Measurements from ENCODE around the gene LRRC59. TPM values are rescaled to one million over a fixed set of nuclear protein-coding genes. Genes with fewer than 3 reads are reported as not detected.

LRRC59 gene
- total and polyA plus RNA-seq, 2 experiments from 2014 or later = 46.4 to 124 TPM

DNA sequence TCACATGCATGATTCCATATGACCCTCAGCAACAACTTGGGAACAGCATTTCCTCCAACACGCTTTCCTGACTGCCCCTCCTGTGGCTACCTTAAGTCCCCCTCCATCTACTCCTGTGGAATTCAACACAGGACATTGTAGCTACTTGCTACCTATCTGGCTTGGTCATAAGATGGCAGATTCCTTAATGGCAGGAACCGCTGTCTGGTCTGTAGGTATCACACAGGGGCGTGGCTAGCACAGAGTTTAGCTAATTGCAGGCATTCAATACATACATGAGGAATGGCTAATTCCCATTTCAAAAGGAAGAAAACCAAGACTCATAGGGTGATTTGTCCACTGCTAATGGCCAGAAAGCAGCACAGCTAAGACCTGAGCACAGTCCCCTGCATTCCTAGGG, 8.6 kb downstream of the LRRC59 start:
- H3K27ac ChIP-seq (ENCODE audit: low read depth) = no peak overlapping the region
- H4K20me1 ChIP-seq (replicated peaks; ENCODE audit: insufficient read depth) = peaks cover 16% of the 10 kb centered on the region
- peaks cover 52% of the 10 kb centered on the region for H3K36me3 ChIP-seq (ENCODE audit: insufficient read depth)
- Mint-ChIP-seq H3K4me1 (no peaks in the 10 kb centered on the region), H3K27ac (no peak overlapping the region), H3K4me3 (no peak overlapping the region), H3K9me3 (no peaks in the 10 kb centered on the region), H3K27me3 (ENCODE audit: insufficient read depth, low read depth, poor library complexity) (peaks cover 5% of the 10 kb centered on the region), H3K36me3 (ENCODE audit: low read depth) (peaks cover 92% of the 10 kb centered on the region)
- H3K9me2 ChIP-seq (ENCODE audit: insufficient read depth) = no peaks in the 10 kb centered on the region
- TF ChIP-seq POLR2AphosphoS5 (IDR thresholded peaks at IDR 0.05; ENCODE audit: low read depth) (no peak), ZNF331 (CRISPR knock-in tag; IDR thresholded peaks at IDR 0.05; ENCODE audit: low read depth) (no peak), CREB1 (CRISPR knock-in tag; IDR thresholded peaks at IDR 0.05; ENCODE audit: low read depth) (no peak), NANOG (IDR thresholded peaks at IDR 0.05; ENCODE audit: borderline replicate concordance) (no peak), EZH2phosphoT487 (IDR thresholded peaks at IDR 0.05; ENCODE audit: unreplicated experiment) (no peak), EZH2 (IDR thresholded peaks at IDR 0.05; ENCODE audit: low read depth, unreplicated experiment) (no peak)
- no peak overlapping the region for H2AFZ ChIP-seq
- H3K79me2 ChIP-seq (replicated peaks; ENCODE audit: insufficient read depth) = no peaks in the 10 kb centered on the region; the same call in 1 of the 2 replicates
- H3K4me2 ChIP-seq = no peak overlapping the region
- H3K4me3 ChIP-seq = no peak overlapping the region
- no peaks in the 10 kb centered on the region for H3K4me1 ChIP-seq (ENCODE audit: insufficient read depth)
- DNase-seq (ENCODE audit: low spot score) = no peak
- no peaks in the 10 kb centered on the region for H3F3A ChIP-seq (replicated peaks; ENCODE audit: low read depth)
- ATAC-seq = no peak
- no peaks in the 10 kb centered on the region for H3K27me3 ChIP-seq (ENCODE audit: insufficient read depth)

DNA sequence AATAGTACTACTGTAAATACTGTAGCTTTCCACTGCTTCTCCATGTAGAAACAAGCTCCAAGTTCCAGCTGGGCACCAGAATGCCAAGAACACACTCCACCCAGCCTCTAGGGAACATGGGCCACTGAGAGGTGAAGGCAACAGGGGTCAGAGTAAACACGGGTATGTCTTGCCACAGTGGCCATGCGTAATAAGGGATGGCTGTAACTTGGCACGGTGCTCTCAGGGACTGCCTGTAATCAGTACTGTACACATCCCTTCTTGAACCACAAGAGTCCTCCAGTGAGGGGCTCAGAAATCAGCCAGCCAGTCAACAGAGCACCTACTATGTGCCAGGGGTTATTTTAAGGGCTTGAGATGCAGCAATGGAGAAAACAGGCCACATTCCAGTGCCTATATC, 10.8 kb downstream of the LRRC59 start:
- ATAC-seq (no peak), DNase-seq (ENCODE audit: low spot score) (no peak)
- Mint-ChIP-seq H3K27ac (no peak overlapping the region), H3K4me1 (no peaks in the 10 kb centered on the region), H3K27me3 (ENCODE audit: insufficient read depth, low read depth, poor library complexity) (peaks cover 5% of the 10 kb centered on the region), H3K4me3 (no peak overlapping the region), H3K9me3 (no peaks in the 10 kb centered on the region), H3K36me3 (ENCODE audit: low read depth) (peaks cover 91% of the 10 kb centered on the region)
- peaks cover 10% of the 10 kb centered on the region; the same call in 1 of the 2 replicates for H4K20me1 ChIP-seq (replicated peaks; ENCODE audit: insufficient read depth)
- H2AFZ ChIP-seq = no peak overlapping the region
- H3K27ac ChIP-seq (ENCODE audit: low read depth) = no peak overlapping the region
- H3F3A ChIP-seq (replicated peaks; ENCODE audit: low read depth) = 0 out of 2 replicates have a peak, but pooled peaks cover 3% of the 10 kb centered on the region
- no peaks in the 10 kb centered on the region for H3K27me3 ChIP-seq (ENCODE audit: insufficient read depth)
- no peaks in the 10 kb centered on the region for H3K9me2 ChIP-seq (ENCODE audit: insufficient read depth)
- H3K4me1 ChIP-seq (ENCODE audit: insufficient read depth) = no peaks in the 10 kb centered on the region
- TF ChIP-seq, protein P1, sequence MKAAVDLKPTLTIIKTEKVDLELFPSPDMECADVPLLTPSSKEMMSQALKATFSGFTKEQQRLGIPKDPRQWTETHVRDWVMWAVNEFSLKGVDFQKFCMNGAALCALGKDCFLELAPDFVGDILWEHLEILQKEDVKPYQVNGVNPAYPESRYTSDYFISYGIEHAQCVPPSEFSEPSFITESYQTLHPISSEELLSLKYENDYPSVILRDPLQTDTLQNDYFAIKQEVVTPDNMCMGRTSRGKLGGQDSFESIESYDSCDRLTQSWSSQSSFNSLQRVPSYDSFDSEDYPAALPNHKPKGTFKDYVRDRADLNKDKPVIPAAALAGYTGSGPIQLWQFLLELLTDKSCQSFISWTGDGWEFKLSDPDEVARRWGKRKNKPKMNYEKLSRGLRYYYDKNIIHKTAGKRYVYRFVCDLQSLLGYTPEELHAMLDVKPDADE (IDR thresholded peaks at IDR 0.05) = no peak
- TF ChIP-seq, protein P2, sequence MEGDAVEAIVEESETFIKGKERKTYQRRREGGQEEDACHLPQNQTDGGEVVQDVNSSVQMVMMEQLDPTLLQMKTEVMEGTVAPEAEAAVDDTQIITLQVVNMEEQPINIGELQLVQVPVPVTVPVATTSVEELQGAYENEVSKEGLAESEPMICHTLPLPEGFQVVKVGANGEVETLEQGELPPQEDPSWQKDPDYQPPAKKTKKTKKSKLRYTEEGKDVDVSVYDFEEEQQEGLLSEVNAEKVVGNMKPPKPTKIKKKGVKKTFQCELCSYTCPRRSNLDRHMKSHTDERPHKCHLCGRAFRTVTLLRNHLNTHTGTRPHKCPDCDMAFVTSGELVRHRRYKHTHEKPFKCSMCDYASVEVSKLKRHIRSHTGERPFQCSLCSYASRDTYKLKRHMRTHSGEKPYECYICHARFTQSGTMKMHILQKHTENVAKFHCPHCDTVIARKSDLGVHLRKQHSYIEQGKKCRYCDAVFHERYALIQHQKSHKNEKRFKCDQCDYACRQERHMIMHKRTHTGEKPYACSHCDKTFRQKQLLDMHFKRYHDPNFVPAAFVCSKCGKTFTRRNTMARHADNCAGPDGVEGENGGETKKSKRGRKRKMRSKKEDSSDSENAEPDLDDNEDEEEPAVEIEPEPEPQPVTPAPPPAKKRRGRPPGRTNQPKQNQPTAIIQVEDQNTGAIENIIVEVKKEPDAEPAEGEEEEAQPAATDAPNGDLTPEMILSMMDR (conservative IDR thresholded peaks at IDR 0.05; ENCODE audit: low read depth in 2 of 2) = no peak
- no peak for TF ChIP-seq ZNF331 (CRISPR knock-in tag; IDR thresholded peaks at IDR 0.05; ENCODE audit: low read depth)
- no peak for TF ChIP-seq STAT1 (IDR thresholded peaks at IDR 0.05; ENCODE audit: unreplicated experiment)
- H3K36me3 ChIP-seq (ENCODE audit: insufficient read depth) = peaks cover 47% of the 10 kb centered on the region
- H3K79me2 ChIP-seq (replicated peaks; ENCODE audit: insufficient read depth) = no peaks in the 10 kb centered on the region
- H3K4me2 ChIP-seq = no peak overlapping the region
- no peak overlapping the region for H3K4me3 ChIP-seq
